ENCODE measurements around the gene THRSP. TPM values are rescaled to one million over a fixed set of nuclear protein-coding genes. Genes with fewer than 3 reads are reported as not detected.
"Not testable (repeated sequence)": the region's sequence is repeated elsewhere in the genome, so short reads cannot be mapped to it uniquely, and the experiment has no call there.

Gene THRSP
- polyA plus RNA-seq, 1 donor from 2014 or later, result not detected

- H3K4me1 Mint-ChIP-seq, result peaks cover 0 to 10% (median 7%) of the 10 kb centered on the region in 3 donors
- no peak overlapping the region for H3K4me3 Mint-ChIP-seq
- no peaks in the 10 kb centered on the region for H3K9me3 Mint-ChIP-seq
- H3K36me3 Mint-ChIP-seq, result peaks cover 1% of the 10 kb centered on the region
- no peak overlapping the region for H3K27ac Mint-ChIP-seq
- H3K27me3 Mint-ChIP-seq, result no peaks in the 10 kb centered on the region
Observed at GRCh38 chr11:78069465-78069864, 5.8 kb downstream of the THRSP start.

DNA sequence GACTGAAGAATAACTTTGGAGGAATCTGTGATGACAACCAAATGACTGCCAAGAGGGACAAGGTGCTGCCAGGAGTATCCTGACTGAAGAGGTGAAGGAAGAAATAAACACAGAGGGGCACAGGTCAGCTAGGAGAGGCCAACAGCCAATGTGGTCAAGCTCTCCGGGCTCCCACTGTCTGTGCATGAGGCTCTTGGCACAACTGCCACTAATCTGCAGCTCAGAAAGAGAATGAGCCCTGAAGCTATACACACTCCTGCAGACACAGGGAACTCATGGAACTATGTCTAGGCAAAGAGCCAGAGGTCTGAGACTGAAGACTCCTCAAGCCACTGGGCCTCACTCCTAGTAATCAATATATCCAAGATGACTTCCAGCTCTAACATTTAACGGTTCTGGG lies 7.0 kb downstream of the THRSP start:
- H3K4me1 Mint-ChIP-seq, result peaks cover 6 to 14% (median 12%) of the 10 kb centered on the region in 3 donors
- no peaks in the 10 kb centered on the region for H3K27me3 Mint-ChIP-seq
- no peak overlapping the region for H3K27ac Mint-ChIP-seq
- H3K4me3 Mint-ChIP-seq, result no peak overlapping the region
- no peaks in the 10 kb centered on the region for H3K9me3 Mint-ChIP-seq
- H3K36me3 Mint-ChIP-seq, result peaks cover 1% of the 10 kb centered on the region

DNA sequence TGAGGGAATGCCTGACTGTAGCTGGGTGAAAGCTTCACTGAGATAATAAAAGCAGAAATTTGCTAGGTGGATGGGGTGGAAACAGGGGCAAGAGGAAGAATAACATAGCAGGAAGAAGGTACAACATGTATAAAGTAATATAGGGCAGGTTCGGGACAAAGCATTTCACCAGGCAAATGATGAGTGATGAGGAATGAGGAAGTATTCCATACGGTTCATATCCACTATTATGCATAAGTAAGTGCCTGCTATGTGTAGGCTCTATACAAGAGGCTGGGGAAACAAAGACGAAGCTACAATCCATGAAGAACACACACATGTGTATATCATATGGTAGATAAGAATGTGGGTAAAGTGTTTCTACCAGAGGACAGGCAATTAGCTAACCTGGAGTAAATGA lies 8.1 kb downstream of the THRSP start:
- no peaks in the 10 kb centered on the region for H3K27me3 Mint-ChIP-seq
- peaks cover 14 to 22% (median 17%) of the 10 kb centered on the region in 3 donors for H3K4me1 Mint-ChIP-seq
- no peak overlapping the region for H3K4me3 Mint-ChIP-seq
- H3K36me3 Mint-ChIP-seq, result peaks cover under 1% of the 10 kb centered on the region
- peak overlapping the region in 1 of 3 donors; percentile 16 for H3K27ac Mint-ChIP-seq
- no peaks in the 10 kb centered on the region for H3K9me3 Mint-ChIP-seq

DNA sequence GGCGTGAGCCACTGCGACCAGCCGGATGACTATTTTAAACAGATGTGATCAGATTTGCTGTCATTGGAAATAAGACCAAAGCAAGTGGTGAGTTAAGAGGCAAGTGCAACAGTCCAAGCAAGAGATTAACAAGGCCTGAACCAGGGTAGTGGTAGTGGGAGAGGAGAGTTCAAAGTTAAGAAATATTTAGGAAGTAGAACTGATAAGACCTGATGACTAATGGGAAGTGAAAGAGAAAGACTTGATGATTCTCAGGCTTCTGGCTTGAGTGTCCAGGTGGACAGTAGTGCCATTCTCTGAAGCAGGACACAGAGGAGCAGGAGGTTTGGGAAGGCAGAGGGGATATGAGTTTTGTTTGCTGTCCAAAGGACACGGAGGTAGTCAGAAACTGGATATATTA lies 8.8 kb downstream of the THRSP start:
- H3K9me3 Mint-ChIP-seq, result no peaks in the 10 kb centered on the region
- no peak overlapping the region for H3K27ac Mint-ChIP-seq
- H3K4me1 Mint-ChIP-seq, result peaks cover 16 to 24% (median 20%) of the 10 kb centered on the region in 3 donors
- H3K4me3 Mint-ChIP-seq, result peak overlapping the region in 1 of 4 donors; percentile 46
- H3K27me3 Mint-ChIP-seq, result no peaks in the 10 kb centered on the region
- H3K36me3 Mint-ChIP-seq, result no peaks in the 10 kb centered on the region

- Mint-ChIP-seq H3K36me3 (no peaks in the 10 kb centered on the region), H3K4me3 (peak overlapping the region in 1 of 4 donors; percentile 5), H3K27me3 (no peaks in the 10 kb centered on the region), H3K9me3 (no peaks in the 10 kb centered on the region), H3K27ac (no peak overlapping the region), H3K4me1 (peaks cover 32 to 37% (median 33%) of the 10 kb centered on the region in 3 donors)
Observed at GRCh38 chr11:78074756-78075155, 11.1 kb downstream of the THRSP start.

DNA sequence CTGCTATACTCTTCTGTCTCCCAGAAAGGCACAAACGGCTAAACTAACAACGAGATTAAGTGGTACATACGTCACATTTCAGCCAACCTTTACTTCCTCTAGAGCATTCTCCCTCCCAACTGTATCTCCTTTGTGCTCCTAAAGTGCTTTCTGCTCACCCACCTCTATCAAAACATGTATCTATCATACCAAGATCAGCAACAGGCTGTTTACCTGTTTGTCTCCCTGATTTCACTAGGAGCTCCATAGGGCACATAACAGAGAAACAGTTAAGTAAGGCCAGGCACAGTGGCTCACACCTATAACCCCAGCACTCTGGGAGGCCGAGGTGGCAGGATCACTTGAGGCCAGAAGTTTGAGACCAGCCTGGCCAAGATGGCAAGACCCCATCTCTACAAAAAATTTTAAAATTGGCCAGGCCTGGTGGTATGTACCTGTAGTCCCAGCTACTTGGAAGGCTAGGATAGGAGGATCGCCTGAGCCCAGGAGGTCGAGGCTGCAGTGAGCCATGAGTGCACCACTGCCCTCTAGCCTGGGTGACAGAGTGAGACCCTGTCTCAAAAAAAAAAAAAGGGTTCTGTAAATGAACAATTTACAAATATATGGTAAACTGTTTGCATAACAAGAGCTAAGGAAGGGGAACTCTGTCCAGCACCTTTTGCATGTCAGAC lies 13.2 kb downstream of the THRSP start:
- Mint-ChIP-seq H3K36me3 (no peaks in the 10 kb centered on the region), H3K27ac (peak overlapping the region in 1 of 3 donors; percentile 1), H3K9me3 (no peaks in the 10 kb centered on the region), H3K4me3 (peak overlapping the region in 3 of 4 donors; percentile 9 to 27 (median 18)), H3K27me3 (no peaks in the 10 kb centered on the region), H3K4me1 (peaks cover 37 to 47% (median 39%) of the 10 kb centered on the region in 3 donors)

DNA sequence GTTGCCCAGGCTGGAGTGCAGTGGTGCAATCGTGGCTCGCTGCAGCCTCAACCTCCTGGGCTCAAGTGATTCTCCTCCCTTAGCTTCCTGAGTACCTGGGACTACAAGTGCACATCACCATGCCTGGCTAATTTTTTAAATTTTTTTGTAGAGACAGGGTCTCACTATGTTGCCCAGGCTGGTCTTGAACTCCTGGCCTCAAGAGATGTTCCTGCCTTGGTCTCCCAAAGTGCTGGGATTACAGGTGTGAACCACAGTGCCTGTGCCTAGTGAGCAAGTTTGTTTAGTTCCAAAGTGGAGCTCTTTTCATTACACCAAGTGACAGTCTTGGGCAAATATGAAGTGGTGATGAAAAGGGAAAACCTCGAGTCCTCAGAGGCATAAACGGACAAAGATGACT lies 13.9 kb downstream of the THRSP start:
- H3K27ac Mint-ChIP-seq, result peak overlapping the region in 1 of 3 donors; percentile 97
- H3K9me3 Mint-ChIP-seq, result not testable (repeated sequence)

GRCh38 chr11:78078218-78079167 lies 14.8 kb downstream of the THRSP start:
- H3K4me1 Mint-ChIP-seq, result peaks cover 35 to 48% (median 35%) of the 10 kb centered on the region in 3 donors

More for the DNA sequence above, 13.9 kb downstream of the THRSP start:
- Mint-ChIP-seq H3K4me1 (peaks cover 36 to 48% (median 38%) of the 10 kb centered on the region in 3 donors), H3K4me3 (peak overlapping the region in 3 of 4 donors; percentile 94 to 97 (median 95))
- H3K27me3 Mint-ChIP-seq, H3K36me3 Mint-ChIP-seq: not testable (repeated sequence)

DNA sequence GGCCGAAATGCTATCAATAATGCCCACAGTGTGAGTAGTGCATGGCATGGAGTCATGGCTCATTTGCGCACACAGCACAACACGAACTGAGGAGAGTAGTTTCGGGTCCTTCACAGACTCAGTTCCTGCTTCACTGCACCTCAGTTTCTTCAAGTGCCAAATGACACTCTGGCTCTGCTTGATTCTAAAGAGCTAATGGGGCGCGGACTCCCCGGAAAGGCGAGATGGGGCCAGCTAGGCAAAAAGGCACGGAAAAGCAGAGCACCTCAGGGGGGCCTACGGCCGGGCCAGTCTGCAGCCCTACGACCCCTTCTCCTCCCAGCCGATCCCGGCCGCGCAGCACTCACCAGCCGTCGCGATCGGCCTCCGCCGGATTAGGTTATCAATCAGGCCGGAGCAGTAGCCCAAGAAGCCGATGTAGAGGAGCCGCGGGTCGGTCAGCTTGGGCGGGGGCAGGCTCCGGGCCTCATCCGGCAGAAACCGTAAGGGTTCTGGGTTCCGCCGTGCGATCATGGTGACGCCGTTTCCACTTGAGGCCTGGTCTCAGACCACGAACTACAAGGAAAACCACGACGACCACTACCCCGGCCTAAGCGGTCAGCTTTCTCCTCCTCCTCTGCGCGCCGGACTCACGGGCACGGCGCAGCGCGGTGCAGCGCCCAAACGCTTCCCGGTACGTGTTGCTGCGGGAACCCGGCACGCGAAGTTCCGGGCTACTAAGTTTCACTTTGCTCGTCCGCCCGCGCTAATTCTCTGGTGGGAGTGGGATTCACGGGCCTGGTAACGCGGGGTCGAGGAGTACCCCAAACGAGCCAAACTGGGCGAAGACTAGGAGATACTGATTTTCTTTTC lies 15.8 kb downstream of the THRSP start, which contains the start of gene NDUFC2:
NDUFC2 (minus strand) TSS at position 631 of the 852 bp plus-strand sequence; CDS start at position 513, 118 bp downstream.
- Mint-ChIP-seq H3K27me3 (no peaks in the 10 kb centered on the region), H3K36me3 (no peaks in the 10 kb centered on the region), H3K4me1 (peaks cover 34 to 48% (median 35%) of the 10 kb centered on the region in 3 donors), H3K27ac (peak within 1 kb of the TSS; percentile 11 to 97 (median 95)), H3K4me3 (peak within 1 kb of the TSS in 3 of 4 donors; percentile 94 to 97 (median 95)), H3K9me3 (no peaks in the 10 kb centered on the region)

More at GRCh38 chr11:78078218-78079167, 14.8 kb downstream of the THRSP start:
- no peaks in the 10 kb centered on the region for H3K36me3 Mint-ChIP-seq
- H3K27me3 Mint-ChIP-seq, result no peaks in the 10 kb centered on the region
- H3K27ac Mint-ChIP-seq, result peak overlapping the region in 2 of 3 donors; percentile 11 to 97
- peak overlapping the region in 3 of 4 donors; percentile 94 to 97 (median 95) for H3K4me3 Mint-ChIP-seq
- no peaks in the 10 kb centered on the region for H3K9me3 Mint-ChIP-seq

DNA sequence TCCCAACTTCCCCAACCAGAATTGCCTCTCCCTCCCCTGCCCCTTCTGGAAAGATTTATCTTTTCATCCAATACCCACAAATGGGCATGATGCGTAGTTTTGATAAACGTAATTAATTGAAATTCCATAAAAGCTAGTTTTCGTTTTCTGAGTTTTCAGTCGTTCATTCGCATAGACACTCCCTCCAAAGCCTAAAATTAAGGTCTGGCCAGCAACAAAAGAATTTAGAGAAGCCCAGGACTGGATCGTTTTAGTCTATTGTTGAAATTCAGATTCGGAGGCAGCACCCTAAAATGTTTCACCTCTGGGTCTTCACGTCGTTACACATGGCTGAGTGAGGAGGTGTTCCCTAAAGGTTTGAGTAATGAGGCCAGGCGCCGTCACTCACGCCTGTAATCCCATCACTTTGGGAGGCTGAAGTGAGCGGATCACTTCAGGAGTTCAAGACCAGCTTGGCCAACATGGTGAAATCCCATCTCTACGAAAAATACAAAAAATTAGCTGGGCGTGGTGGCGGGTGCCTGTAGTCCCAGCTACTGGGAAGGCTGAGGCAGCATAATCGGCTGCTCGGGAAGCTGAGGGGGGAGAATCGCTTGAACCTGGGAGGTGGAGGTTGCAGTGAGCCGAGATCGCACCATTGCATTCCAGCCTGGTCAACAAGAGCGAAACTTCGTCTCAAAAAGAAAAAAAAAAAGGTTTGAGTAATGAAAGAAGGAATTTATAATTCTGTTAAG lies 16.6 kb downstream of the THRSP start:
- Mint-ChIP-seq H3K27me3 (no peaks in the 10 kb centered on the region), H3K27ac (peak overlapping the region; percentile 11 to 95 (median 78)), H3K9me3 (no peaks in the 10 kb centered on the region), H3K4me3 (peak overlapping the region in 3 of 4 donors; percentile 94 to 97 (median 95)), H3K4me1 (peaks cover 30 to 43% (median 34%) of the 10 kb centered on the region in 3 donors), H3K36me3 (no peaks in the 10 kb centered on the region)

DNA sequence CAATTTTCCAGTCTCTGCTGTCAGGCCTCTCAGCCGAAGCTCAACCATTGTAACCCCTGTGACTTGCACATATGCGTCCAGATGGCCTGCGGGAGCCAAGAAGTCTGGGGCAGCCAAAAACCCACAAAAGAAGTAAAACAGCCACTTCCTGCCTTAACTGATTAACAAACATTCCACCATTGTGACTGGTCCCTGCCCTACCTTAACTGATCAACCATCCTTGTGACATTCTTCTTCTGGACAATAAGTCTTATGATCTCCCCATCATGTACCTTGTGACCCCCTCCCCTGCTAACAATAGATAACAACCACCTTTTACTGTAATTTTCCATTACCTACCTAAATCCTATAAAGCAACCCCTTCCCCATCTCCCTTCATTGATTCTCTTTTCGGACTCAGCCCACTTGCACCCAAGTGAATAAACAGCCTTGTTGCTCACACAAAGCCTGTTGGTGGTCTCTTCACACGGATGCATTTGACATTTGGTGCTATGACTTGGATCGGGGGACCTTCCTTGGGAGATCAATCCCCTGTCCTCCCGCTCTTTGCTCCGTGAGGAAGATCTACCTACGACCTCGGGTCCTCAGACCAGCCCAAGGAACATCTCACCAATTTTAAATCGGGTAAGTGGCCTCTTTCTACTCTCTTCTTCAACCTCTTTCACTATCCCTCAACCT lies 17.3 kb downstream of the THRSP start:
- peak overlapping the region in 3 of 4 donors; percentile 37 to 94 (median 63) for H3K4me3 Mint-ChIP-seq
- peak overlapping the region in 1 of 3 donors; percentile 21 for H3K27ac Mint-ChIP-seq
- no peaks in the 10 kb centered on the region for H3K36me3 Mint-ChIP-seq
- peaks cover 25 to 39% (median 29%) of the 10 kb centered on the region in 3 donors for H3K4me1 Mint-ChIP-seq
- no peaks in the 10 kb centered on the region for H3K27me3 Mint-ChIP-seq
- no peaks in the 10 kb centered on the region for H3K9me3 Mint-ChIP-seq

DNA sequence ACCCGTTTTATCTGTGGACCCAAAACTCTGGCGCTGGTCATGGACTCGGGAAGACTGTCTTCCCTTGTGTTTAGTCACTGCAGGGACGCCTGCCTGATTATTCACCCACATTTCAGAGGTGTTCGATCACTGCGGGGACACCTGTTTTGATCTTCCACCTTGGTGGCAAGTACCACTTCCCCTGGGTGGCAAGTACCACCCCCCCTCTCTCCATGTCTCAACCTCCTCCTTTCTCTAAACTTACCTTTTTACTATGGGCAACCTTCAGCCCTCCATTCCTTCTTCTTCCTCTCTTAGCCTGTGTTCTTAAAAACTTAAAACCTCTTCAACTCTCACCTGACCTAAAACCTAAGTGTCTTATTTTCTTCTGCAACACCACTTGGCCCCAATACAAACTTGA lies 17.9 kb downstream of the THRSP start:
- H3K4me3 Mint-ChIP-seq, result peak overlapping the region in 3 of 4 donors; percentile 37 to 63 (median 54)
- no peaks in the 10 kb centered on the region for H3K9me3 Mint-ChIP-seq
- no peaks in the 10 kb centered on the region for H3K36me3 Mint-ChIP-seq
- peaks cover 22 to 36% (median 28%) of the 10 kb centered on the region in 3 donors for H3K4me1 Mint-ChIP-seq
- H3K27ac Mint-ChIP-seq, result no peak overlapping the region
- no peaks in the 10 kb centered on the region for H3K27me3 Mint-ChIP-seq

GRCh38 chr11:78082146-78082545 lies 18.5 kb downstream of the THRSP start:
- peak overlapping the region in 1 of 4 donors; percentile 54 for H3K4me3 Mint-ChIP-seq
- no peaks in the 10 kb centered on the region for H3K27me3 Mint-ChIP-seq
- H3K9me3 Mint-ChIP-seq, result no peaks in the 10 kb centered on the region
- H3K27ac Mint-ChIP-seq, result no peak overlapping the region
- no peaks in the 10 kb centered on the region for H3K36me3 Mint-ChIP-seq
- peaks cover 18 to 32% (median 24%) of the 10 kb centered on the region in 3 donors for H3K4me1 Mint-ChIP-seq
